ENCODE results near the gene CD200R1. TPM values are rescaled to one million over a fixed set of nuclear protein-coding genes. Genes with fewer than 3 reads are reported as not detected.

CD200R1 gene
- total RNA-seq, 1 donor from 2014 or later = 14.2 TPM

GRCh38 chr3:112888381-112889085 is 86.4 kb downstream of the CD200R1 start:
- no peak for DNase-seq (ENCODE audit: low spot score)

GRCh38 chr3:112884678-112885290 is 90.1 kb downstream of the CD200R1 start:
- DNase-seq (ENCODE audit: low spot score) = no peak

DNA sequence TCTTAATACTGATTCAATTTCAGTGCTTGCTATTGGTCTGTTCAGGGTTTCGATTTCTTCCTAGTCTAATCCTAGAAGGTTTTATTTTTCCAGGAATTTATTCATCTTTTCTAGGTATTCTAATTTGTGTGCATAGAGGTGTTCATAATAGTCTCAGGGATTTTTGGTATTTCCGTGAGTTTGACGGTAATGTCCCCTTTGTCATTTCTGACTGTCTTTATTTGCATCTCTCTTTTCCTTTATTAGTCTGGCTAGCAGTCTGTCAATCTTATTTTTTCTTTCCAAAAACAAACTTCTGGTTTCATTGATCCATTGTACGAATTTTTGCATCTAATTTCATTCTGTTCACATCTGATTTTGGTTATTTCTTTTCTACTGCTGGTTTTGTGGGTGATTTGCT is 93.0 kb downstream of the CD200R1 start:
- no peak for DNase-seq (ENCODE audit: low spot score)

GRCh38 chr3:112875561-112875960 is 99.3 kb downstream of the CD200R1 start:
- no peak for DNase-seq (ENCODE audit: low spot score)

DNA sequence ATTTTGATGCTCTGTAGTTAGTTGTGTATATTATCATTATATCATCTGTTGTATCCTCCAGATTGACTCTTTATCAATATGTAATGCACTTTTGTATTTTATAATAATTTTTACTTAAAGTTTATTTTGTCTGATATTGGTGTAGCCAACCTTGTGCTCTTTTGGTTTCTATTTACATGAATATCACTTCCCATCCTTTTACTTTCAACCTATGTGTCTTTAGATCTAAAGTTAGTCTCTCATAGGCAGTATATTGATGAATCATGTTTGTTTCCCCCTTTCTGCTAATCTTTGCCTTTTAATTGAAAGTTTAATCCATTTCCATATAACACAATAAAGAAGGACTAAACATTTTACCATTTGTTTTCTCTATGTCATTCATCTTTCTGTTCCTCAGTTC is 100.2 kb downstream of the CD200R1 start:
- DNase-seq (ENCODE audit: low spot score) = no peak

DNA sequence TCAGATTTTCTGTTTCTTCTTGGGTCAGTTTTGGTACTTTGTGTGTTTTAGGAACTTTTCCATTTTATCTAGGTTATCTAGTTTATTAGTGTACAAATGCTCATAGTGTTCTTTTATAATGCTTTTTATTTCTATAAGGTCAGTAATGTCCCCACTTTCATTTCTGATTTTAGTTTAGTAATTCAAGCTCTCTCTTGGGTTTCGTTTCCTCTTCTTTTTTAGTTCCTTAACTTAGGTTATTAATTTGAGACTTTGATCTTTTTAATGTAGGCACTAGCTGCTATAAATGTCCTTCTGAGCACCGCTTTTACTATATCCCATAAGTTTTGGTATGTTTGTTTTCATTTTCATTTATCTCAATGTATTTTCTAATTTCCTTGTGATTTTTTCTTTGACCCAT is 101.3 kb downstream of the CD200R1 start:
- DNase-seq (ENCODE audit: low spot score) = no peak

DNA sequence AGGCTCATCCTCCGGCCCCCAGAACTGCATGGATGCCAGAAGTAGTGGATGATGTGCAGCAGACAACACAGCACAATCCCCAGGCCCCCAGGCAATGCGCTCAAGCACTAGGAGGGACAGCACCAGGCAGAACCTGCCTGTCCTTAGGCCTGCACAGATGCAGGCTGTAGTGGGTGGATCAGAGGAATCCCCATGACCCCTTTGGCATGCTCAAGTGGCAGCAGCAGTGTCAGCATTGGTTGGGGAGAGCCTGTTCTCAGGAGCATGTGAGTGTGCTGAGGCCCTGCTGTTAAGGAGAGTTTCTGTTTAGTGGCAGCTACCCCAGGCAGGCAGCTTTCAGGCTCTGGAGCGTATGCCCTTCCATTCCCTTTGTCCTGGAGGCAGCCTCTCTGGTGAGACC is 103.2 kb downstream of the CD200R1 start:
- no peak for DNase-seq (ENCODE audit: low spot score)

Other genes starting within 250 kb of the CD200R1 start
- not detected for gene CD200R1L, start 128.2 kb downstream of the CD200R1 start, total RNA-seq (ENCODE audit: insufficient read depth, low replicate concordance)
- gene GTPBP8, start 15.9 kb upstream of the CD200R1 start, total RNA-seq (ENCODE audit: insufficient read depth, low replicate concordance) = 29.9 TPM
- 65.5 TPM for gene BOC, start 236.5 kb upstream of the CD200R1 start, total RNA-seq (ENCODE audit: insufficient read depth, low replicate concordance)

Measured in umbilical cord (tissue), 2 donors.